GM19193 (cell line): ENCODE measurements around the gene TGFBR3.

Experiments
- POLR2A ChIP-seq: IDR thresholded peaks from 4 replicates; pipeline ENCODE4 v1.6.1; 2011; ENCODE audit not compliant: insufficient read depth, insufficient read length; ENCODE audit errors: extremely low read depth

Gene TGFBR3

DNA sequence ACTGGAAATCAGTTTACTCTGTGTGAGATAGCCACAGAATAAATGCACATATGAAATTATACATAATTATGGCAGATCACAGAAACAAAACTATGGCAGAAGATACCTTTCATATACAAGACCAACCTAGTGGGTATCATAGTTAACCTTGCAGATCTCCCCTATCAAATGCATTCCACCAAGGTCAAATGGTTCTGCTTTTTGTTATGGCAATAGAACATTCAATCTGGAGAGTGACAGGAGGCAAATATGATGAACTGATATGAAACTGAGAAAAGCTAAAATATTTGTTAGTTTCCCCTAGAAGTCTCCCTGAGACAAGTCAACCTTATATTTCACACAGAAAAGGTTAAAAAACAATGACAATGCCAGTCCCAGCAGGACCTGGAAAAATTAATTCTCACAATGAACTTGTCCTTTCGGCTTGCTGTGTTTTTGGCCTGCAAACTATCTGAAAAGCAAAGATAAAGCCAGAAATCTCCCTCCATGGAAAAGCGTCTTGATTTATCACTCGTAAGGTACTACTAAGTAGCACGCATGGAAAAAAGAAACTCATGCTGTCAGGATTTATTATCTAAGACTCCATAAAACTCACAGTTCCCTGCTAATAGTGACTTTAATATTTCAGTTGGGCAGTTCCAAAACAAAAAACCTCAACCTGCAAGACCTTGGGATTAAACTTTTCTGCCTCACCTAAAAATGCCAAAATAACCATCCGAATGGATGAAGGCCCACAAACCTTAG, 174.3 kb downstream of the TGFBR3 start:
- no peak for TF ChIP-seq POLR2A

DNA sequence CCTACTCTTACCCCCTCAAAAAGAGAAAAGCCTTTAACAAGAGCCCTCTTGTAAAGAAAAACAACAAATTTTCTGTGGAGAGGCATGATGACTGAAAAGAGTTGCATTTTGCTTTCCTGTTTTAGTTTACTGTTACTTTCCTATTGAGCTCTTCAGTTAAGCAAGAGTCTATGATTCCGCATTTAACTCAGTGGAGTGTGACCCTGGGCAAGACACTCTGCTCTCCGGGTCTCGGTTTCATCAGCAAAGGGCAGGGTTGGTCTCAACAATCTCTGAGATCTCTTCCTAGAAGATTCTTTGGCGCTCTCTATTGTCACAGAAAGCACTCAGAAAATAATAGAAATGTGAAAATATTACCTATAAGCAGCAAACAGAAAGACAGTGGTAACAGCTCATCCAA, 175.7 kb downstream of the TGFBR3 start:
- TF ChIP-seq POLR2A = no peak

DNA sequence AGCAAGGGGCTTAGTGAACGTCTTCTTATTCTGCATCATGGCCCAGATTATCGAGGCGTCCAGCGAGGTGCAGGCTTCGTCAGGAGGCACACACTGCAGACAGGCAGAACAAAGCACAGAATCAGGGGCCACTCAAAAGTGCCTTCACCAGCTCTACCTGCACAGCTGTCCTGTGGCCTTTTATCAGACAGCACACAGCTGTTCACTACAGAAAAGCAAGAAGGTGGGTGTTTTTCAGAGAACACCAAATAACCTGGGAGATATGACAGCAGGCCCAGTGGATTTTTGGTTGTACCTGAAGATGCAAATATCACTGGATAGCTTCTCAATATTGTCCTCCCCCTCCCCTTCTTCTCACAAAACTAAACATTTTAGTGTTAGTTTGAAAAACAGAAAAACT, 177.3 kb downstream of the TGFBR3 start:
- TF ChIP-seq POLR2A = no peak

DNA sequence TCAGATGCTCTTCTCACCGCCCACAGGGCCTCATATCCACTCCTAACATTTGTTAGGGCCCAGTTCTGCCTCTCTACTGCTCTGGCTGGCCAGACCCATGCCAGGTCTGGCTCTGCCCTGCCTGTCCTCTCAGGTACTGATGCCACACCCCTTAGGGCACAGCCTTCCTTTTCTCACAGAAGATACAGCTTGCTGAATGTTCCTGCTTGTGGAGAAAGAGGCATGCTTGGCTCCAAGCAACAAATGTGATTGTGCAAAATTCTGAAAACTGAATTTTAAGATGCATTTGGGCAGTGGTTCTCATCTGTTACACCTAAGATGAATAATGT, 178.1 kb downstream of the TGFBR3 start:
- no peak for TF ChIP-seq POLR2A

DNA sequence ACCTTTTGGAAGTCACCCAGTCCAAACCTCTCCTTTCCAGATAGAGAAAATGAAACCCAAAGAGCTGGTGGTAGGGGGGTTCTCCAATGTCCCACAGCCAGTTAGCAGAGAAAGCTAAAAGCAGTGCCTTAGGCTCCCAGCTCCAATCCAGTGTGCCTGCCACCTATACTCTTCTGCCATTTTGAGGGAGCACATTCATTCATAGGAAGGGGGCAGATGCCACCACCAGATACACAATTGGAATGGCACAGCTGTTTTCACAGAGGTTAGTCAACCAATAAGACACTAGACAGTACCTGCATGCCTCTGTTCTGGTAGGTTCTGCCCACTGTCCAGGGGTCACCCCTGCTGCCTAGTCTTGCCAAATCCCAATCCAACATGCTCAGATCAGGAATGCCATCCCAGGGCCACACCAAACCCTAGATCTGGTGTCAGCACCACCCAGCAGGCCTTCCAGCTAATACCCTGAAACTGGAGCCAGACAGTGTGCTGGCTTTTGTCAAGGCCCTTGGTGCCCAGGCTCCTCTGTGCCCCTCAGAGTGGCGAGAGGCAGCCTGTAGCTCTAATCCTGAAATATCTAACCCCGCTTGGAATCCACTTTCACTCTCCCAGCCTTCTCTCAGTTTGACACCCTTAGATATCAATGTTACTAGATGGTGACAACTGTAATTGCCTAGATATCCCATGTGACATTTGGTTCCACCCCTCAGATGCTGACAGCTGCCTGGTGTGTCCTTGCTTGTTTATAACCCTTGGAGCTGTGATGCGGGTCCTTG, 178.6 kb downstream of the TGFBR3 start:
- no peak for TF ChIP-seq POLR2A

DNA sequence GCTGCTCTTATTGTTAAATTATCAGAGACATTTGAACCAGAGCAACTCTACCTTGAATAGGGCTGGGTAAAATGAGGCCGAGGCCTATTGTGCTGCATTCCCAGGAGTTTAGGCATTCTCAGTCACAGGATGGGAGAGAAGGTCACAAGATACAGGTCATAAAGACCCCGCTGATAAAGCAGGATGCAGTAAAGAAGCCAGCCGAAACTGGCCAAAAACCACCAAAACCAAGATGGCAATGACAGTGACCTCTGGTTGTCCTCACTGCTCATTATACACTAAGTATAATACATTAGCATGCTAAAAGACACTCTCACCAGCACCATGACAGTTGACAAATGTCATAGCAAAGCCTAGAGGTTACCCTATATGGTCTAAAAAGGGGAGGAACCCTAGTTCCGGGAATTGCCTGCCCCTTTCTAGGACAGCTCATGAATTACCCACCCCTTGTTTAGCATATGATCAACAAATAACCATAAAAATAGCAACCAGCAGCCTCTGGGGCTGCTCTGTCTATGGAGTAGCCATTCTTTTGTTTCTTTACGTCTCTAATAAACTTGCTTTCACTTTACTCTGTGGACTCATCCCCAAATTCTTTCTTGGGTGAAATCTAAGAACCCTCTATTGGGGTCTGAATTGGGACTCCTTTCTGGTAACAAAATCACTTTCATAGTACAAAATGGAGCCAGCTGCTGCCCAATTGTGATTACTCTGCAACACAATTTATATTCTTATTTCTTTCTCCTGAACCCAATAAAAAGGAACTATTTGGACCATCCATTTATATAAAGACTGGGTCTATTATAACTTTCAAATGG, 179.6 kb downstream of the TGFBR3 start:
- no peak for TF ChIP-seq POLR2A

DNA sequence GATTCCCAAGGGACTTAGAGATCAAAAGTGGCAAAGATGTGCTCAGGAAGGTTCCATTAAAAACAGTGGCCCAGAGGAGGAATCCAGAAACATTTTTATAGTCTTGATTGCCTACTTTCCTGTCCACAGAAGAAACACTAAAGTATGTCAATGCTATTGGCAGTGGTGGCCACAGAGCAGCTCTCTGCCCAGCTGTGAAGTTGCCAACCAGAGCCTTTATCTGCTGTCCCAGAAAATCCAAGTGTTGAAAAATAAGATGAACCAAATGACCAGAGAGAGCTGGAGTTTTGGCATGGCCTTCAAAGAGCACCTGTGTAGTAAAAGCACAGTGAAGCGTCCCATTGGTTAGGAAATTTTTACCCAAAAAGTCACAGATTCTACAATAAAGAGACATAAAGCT, 181.2 kb downstream of the TGFBR3 start:
- no peak for TF ChIP-seq POLR2A

DNA sequence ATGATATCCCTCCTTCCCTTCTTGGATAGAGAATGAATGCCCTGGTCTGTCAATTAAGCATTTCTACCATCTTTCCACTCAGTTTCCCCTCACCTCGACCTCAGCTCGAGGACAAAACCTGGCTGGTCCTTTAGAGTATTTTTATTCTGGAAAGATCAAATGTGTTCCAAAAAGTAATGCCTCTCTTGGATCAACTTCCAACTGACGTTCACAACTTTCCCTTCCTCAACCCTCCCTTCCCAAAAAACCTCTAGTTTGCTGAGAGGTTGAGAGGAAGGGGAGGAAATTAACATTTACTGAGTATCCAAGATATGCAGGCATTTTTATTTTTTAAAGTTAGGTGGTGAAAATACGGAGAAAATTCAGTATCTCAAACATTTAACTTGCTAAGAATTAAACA, 182.9 kb downstream of the TGFBR3 start:
- TF ChIP-seq POLR2A = no peak

DNA sequence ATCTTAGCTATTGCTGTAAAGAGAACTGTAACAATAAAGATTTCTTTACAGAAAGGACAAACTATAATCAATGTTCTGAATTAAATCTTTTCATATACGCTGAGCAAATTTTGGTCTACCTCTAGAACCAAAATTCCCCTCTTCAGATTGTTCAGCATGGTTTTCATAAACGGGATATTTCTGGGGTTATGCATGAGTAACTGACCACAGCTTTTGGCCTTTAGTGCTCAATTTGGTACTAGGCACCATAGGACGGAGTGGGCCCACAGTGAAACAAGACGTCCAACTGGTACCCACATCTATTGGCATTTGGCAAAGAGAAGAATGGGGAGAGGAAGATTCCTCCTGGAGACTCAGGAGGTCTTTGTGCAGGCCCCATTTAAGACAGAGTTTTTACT, 184.5 kb downstream of the TGFBR3 start:
- TF ChIP-seq POLR2A = no peak

DNA sequence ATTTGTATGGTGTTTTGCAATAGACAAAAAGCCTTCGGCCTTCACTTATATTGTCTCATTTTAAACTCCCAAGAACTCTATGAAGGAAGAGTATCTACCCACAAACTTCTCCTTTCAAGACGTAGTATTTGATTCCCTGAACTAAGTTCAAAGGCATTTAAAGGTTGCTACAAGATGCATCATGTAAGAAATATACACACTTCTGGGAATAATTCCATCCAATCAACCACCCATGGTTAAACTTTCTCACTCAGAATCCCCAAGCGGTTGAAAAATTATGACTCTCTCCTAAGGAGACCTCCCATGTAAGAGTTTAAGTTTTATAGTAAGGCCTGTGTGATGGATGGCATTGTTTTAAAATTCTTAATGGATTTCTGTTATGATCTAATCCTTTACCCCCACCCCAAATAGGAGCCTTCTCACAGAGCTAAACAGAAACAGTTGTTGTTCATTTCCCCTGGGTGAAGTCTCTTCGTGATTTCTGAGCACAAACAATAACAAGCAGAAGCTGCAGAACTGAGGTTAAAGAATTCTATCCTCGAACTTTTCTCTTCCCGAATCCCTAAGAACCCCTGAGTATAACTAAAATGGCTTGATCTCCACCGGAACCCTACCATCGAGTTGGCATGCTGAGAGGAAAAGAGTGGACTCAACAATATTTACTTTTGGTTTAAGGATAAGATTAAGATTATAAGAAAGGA, 185.0 kb downstream of the TGFBR3 start:
- TF ChIP-seq POLR2A = no peak

DNA sequence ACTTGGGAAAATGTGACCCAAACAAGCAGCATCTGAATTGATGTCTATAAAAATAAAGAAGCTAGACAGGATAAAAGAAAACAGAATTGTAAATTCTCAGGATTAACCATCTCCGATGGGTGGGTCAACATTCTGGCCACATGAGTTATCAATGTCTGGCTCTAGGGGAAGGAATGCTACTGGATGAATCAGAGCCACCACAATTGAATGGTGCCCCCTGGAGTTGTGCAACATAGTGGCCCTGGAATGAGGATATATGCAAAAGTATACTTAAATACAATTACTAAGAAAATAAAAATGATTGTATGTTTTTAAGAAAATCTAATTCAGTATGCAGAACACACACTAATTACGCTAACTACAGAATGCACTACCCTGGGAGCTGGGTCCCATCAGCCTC, 185.6 kb downstream of the TGFBR3 start:
- TF ChIP-seq POLR2A = no peak

DNA sequence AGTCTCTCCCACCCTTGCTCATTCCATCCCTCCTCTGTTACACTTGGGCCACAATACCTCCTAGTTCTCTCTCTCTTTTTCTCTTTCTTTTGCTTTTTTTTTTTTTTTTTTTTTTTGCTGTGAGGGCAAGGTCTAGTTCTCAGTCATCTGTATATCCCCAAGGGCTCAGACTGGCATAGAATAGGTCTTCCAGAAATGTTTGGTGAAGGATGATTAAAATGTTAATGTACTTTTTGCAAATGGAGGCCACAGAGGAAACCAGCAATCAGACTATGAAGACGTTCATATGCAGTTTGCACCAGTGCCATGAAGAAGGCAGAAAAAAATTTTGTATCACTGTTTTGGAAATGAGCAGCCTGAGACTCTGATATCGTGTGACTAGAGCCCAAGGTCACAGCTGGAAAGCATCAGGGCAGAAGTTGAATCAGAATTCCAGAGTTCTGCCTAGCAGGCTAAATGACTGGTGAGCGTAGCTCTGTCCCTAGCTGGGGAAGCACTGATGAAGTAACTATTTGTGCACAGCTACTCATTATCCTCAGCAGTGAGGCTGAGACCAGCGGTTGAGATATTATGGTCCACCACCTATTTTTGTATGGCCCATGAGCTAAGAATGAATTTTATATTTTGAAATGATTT, 186.5 kb downstream of the TGFBR3 start:
- TF ChIP-seq POLR2A = no peak

DNA sequence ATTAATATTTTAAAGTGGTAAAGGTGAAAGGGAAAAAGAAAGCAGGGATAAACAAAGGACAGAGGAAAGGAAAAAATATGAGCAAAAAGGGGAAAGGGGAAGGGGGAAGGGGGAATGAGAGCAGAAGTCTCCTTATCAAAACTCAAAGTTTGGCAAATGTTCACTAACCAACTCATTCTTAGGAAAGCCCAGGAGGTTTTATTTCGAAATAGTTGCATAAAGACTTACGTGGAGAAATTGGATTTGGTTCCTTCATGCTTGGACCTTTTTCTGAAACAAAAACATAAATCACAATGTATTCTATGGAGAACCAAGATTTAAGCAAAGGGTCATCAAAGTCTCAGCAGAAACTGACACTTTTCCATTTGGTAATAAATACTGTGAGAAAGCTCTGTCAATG, 188.1 kb downstream of the TGFBR3 start:
- TF ChIP-seq POLR2A = no peak

DNA sequence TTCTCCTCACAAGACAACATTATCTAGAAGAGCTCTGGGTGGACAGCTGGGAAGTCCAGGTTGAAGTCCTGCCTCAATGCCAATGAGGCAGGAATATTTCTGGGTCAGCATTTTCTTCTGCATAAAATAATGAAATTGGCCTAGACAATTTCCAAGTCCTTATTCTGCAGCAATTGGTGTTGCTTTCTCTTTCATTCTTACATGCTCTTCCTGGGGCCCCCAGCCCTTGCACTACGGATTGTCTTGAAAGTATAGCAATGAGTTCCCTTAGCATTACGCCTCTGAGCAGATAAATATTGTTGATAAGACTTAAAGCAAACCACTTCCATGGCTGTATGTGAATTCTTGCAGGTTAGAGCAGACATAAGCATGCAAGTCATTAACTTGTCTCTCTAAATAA, 188.5 kb downstream of the TGFBR3 start:
- TF ChIP-seq POLR2A = no peak

DNA sequence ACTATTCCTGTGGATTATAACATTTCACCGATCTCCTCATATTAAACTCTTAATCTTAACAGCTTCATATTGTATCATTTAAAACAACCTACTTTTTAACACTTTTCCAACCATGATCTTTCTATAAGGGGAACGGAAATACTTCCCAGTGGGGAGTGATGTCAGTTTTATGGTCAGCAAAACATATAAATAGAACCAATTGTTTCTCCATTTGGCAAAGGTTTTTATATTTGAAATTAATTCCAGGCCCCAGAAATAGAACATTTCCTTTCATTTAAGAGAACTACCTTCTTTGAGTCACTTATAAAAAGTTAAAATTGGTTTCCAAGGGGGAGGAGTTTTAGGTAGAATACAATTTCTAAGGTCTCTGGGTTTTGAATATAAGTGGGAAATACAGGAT, 189.6 kb downstream of the TGFBR3 start:
- no peak for TF ChIP-seq POLR2A

DNA sequence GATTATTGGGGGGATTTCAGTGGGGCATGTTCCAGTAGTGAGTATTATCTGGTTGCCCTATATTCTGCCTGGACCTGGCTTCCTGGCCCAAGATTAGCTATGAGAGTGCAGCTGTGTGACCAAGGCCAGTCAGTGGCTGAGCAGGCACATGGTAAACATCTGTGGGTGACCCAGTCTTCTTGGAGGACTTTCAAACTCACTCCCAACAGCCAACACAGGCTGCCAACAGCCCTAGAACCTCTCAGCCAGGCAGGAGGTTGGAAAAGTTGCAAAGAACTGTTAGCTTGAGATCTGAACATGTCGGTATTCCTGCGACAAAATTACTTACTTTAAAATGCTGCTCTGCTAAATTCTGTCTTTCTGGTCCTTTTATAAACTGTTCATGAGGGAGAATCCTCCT, 192.4 kb downstream of the TGFBR3 start:
- TF ChIP-seq POLR2A = no peak

DNA sequence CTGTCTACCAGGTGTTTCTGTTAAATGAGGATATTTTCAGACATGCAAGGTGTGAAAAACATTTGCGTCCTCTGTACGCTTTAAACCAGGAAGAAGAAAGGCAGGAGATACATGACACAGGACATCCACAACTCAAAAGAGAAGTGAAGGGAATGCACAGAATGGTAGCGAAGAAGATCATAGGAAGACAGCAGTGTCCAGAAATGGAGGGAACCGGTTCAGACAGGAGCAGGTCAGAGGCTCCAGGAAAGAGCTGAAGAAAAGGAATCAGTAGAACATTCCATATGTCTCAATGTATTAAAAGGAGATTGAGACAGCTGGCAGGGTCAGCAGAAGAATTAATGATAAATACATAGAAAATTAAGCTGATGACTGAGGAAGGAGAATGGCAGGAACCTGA, 194.4 kb downstream of the TGFBR3 start:
- no peak for TF ChIP-seq POLR2A
